Central memory CD4-positive, alpha-beta T cell (primary cell): ENCODE measurements around the gene CHD9NB.
"Not testable (repeated sequence)": the region's sequence is repeated elsewhere in the genome, so short reads cannot be mapped to it uniquely, and the experiment has no call there.

Source experiments
- DNase-seq: peaks from one replicate; pipeline ENCODE4 v3.0.0; 2022

Gene CHD9NB

GRCh38 chr16:53083119-53083518 is 30.4 kb upstream of the CHD9NB start:
- no peak for DNase-seq

- DNase-seq, result no peak
Observed at GRCh38 chr16:53082509-53082908, 29.8 kb upstream of the CHD9NB start.

DNA sequence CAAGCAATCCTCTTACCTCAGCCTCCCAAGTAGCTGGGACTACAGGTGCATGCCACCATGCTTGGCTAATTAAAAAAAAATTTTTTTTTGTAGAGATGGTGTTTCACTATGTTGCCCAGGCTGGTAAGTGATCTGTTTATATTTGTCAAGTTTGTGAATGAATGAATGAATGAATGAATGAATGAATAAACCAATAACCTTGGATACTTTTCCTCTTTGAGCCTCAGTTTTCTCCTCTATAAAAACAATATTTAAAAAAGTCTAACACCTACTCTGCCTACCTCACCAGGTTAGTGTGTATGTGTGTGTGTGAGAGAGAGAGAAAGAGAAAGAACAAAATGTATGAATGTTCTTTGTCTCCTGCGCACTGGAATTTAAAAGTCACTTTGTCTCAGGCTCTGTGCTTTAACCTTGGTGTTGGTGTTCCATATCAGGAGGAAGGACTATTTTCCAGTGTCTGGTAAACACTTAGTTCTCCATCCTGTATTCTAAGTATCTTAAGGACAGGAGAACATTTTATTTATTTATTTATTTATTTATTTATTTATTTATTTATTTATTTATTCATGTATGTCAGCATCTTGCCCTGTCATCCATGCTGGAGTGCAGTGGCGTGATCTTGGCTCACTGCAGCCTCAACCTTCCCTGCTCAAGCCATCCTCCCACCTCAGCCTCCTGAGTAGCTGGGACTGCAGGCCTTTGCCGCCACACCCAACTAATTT is 29.1 kb upstream of the CHD9NB start:
- DNase-seq, result no peak

DNA sequence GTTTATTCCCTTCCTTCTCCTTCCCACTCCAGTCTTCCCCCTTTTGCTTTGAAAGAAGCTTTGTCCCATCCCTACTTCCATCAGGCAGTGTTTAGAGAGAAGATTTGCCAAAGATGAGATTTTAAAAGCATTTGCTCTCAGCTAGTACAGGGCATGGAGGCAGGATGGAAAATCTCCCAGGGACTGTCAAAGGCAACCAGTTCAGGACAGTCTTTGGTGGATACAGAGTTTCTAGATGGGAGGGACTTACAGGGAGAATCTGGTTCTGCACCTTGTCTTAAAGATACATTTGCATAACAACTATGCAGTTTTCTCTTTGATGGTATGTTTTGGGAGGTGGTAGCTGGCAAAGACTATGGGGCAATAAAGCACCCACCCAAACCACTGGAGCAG is 28.3 kb upstream of the CHD9NB start:
- no peak for DNase-seq

DNA sequence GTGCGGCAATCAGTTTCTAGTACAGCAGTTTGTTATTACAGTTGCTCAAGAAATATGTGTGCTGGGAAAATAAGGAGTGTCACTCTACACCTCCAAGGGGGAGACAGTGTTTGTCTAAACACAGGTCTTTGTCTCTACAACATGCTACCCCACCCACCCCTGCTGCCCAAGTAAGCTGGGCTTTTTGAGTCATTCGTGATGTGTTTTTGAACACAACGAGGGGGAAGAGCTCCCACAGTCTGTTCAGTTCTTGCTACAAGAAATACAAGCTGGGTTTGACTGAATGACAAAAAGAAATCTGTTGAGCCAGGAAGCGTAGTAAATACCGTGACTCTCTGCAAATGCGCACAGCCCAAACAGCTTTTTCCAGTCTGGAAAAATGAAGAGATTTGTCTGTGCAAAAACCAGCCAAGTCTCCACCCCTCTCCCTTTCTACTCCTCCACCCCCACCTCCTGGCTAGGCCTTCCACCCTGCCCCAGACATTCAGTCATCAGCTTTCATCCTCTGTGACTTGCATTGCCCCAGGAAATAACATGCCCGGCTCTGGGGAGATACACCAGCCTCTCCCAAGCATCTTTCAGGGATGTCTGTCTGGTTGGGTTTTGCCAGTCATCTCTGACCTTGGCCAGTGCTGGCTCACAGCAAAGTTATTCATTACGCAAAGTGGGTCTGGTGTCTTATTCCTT is 27.8 kb upstream of the CHD9NB start:
- DNase-seq, result no peak

DNA sequence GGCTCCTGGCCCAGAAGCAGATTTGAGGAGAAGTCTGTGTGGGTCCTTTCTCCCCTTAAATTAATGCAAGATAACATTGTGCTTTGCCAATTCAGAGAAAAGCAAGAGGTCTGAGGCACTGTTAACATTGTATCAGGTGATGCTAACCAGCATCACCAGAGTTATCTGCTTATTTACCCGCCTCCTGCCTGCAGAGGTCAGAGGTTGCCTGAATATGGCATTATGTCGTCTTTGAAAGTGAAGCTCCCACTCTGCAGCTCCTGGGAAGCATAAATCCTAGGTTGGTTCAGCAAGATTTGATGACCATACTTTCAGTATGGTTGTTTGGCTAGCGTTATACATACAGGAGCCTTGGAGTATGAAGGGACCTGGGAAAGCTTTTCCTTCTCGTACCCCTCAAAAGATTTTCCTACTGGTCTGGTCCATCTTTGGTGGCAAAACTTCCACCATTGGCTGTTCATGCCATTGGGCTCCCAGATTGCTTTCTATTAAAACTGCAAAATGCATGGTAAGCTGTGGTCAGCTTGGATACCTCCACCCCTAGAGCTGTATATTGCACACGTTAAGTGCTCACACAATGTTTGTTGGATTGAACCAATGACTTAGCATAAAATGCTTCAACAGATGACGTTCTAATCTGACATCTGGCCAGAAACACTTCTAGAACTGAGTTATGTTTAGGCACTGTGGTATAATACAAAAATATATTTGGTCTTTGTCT is 26.2 kb upstream of the CHD9NB start:
- DNase-seq, result no peak

DNA sequence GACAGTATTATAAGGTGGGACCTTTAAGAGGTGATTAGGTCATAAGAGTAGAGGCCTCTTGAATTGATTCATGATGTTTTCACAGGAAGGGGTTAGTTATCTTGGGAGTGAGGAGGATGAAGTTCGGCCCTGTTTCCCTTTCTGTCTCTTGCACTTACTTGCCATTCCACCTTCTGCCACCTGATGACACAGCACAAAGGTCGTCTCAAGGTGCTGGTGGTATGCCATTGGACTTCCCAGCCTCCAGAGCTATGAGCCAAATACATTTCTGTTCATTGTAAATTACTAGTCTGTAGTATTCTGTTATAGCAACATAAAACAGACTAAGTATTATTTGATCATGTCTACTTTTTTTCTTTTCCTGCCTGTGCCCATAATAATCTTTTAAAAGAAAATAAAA is 25.6 kb upstream of the CHD9NB start:
- no peak for DNase-seq

- DNase-seq, result not testable (repeated sequence)
Observed at GRCh38 chr16:53075461-53075860, 22.8 kb upstream of the CHD9NB start.

GRCh38 chr16:53074296-53074695 is 21.6 kb upstream of the CHD9NB start:
- DNase-seq, result not testable (repeated sequence)

GRCh38 chr16:53073022-53073421 is 20.3 kb upstream of the CHD9NB start:
- DNase-seq, result no peak

DNA sequence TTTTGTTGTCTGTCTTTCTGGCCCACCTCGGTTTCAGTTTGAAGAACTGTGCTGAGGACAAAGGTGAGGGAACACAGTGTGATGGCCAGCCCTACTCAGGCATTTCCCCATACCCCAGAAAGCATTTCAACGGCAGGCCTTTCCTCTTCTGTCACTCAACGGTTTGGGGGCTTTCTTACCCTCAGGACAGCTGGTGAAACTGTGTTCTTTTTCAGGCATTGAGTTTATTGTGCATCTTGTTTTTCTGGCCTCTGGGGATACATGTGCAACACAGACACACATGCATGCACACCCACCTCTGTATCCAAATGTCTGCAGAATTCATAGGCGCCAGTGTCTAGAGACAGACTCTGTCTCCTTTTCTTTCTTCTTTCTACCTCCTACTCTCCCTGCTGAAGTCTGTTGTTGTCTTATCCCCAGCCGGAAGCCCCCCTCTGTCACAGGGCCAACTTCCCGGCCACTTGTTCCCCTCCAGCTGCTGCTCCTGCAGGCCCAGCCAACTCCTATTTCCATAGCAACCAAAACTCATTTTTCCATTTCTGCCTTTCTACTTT is 19.1 kb upstream of the CHD9NB start:
- no peak for DNase-seq

- DNase-seq, result no peak
Observed at GRCh38 chr16:53069772-53070171, 17.1 kb upstream of the CHD9NB start.

DNA sequence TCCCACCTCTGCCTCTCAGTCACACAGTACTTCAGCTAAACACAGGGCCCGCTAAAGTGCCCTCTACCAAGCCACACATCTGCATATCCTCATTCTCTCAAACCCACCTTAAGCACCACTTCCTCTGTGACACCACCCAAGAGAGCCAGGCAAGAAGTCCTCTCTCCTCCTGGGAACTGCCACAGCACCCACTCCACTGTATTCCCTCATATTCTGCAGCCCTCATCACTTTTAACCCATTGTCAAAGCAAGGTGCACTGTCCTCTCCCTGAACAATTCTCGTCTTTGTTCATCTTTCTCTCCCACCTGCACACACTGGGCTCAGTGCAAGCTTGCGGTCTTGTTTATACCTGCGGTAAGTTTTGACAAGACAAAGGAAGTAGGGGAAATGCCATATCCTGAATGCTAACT is 15.7 kb upstream of the CHD9NB start:
- no peak for DNase-seq

GRCh38 chr16:53067675-53068074 is 15.0 kb upstream of the CHD9NB start:
- DNase-seq, result no peak

DNA sequence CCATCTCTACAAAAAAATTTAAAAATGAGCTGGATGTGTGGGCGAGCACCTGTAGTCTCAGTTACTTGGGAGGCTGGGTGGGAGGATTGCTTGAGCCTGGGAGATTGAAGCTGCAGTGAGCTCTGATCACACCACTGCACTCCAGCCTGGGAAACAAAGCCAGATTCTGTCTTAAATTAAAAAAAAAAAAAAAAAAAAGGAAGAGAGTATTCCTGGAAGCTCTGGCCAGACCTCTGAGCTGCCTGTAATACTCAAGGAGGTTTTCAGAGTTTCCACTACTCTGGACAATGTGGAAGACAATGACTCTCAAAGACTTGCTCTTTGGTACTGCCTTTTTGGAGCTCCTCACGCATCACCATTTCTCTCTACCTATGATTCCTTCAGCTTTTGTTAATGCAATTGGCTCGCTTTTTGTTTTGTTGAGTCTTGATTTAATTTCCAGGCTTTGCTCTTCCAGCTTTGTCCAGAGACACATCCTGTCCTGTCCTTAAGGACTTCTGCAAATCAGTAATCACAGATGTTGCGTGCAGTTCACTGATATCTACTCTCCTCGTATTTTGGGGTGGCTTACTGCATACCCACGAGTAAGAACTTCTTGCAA is 12.9 kb upstream of the CHD9NB start:
- no peak for DNase-seq

DNA sequence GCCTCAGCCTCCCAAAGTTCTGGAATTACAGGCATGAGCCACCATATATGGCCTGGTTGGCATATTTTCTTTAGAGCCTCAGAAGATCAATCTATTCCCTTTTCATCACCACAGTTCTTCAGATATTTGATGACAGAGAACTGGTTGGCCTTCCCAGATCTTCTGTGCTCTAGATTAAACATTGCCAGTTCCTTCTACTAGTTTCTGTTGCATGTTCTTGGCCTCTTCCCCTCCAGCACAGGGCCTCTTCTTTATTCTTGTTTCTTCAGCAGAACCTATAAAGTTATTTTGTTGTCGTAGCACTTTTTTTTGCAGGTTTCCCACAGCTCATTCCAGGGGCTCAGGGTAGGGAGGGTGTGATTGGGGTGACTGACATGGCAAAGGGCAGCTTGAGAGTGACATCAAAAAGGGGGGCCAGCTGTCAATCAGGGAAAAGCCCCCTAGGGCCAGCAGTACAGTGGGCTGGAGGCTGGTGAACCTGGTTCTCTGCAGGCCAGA is 11.4 kb upstream of the CHD9NB start:
- DNase-seq, result no peak

DNA sequence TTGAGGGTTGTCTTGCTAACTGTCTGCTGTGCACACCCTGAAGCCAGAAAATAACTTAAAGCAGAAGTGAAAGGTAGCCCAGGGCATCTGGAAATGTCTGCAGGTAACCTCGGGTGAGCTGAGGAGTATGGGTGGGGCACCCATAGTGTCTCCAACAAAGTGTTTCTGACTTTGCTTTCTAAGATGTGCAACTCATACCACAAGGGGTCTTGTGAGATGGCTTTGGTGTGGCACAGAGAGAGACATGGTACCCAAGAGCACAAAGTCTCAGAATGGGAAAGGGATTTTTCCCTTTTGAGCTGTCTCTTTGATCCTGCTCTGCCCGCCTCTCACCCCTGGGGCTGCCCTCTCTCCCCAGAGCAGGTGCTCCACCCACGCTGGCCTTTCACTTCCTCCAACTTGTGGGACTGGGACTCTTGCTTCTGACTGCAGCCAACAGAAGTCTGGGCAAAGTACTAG is 9.0 kb upstream of the CHD9NB start:
- no peak for DNase-seq

DNA sequence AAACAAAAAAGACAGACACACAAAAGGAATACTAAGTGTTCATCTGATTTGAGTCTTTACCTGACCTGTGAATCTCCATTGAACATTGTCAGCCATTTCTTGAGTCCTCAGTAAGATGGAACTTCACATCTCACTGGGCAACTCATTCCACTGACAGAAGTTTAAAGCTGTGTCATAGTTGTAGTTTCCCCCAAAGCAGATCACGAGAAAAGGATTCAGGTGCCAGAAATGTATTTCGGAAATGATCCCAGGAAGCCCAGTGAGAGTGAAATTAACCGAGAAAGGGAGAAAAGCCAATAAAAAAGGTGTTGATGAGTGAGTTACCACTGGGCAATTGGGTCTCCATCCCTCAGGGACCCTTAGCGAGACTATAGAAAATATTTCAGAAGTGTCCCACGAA is 8.6 kb upstream of the CHD9NB start:
- no peak for DNase-seq

DNA sequence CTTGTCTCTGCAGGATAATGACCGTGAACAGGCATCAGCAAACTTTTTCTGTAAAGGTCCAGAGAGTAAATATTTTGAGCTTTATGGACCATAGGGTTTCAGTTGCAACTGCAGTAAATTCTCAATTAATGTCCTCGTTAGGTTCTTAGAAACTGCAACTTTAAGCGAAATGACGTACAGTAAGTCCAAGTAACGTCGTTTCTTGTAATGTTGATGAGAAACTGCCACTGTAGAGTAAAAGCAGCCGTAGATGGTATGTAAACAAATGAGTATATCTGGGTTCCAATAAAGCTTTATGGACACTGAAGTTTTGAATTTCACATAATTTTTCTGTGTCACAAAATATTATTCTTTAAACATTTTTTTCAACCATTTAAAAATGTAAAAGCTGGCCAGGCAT is 7.0 kb upstream of the CHD9NB start:
- no peak for DNase-seq

- no peak for DNase-seq
Observed at GRCh38 chr16:53058882-53059281, 6.2 kb upstream of the CHD9NB start.

DNA sequence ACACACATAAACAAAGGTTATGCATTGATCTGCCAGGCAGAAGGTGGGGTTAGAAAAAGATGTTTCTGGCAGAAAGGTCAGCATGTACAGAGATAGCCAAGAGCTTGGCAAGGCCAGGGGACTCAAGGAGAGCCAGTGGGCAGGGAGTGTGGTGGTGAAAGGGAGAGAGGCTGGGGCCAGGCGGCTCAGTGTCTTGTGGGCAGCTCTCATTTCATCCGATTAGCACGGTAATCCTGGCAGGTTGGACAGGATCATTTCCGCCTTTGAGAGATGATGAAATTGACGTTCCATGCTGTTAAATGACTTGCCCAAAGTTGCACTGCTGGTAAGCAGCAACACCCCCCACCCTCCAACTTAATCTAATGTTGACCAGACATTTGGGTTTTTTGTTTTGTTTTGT is 5.7 kb upstream of the CHD9NB start:
- DNase-seq, result no peak

DNA sequence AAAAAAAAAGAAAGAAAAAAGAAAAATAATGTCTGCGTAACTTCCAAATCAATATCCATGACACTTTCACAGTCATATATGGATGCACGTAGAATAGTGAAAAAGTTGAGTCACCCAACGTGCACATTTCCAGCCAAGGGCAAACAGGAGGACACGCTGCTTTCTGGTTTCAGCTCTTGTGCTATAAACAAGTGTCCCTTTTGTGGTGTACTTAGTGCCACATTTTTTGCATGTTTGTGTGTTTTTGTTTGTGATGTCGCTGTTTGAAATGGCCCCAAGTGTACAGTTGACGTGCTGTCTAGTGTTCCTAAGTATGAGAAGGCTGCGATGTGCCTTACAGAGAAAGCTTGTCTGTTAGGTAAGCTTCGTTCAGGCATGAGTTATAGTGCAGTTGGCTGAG is 5.0 kb upstream of the CHD9NB start:
- no peak for DNase-seq

DNA sequence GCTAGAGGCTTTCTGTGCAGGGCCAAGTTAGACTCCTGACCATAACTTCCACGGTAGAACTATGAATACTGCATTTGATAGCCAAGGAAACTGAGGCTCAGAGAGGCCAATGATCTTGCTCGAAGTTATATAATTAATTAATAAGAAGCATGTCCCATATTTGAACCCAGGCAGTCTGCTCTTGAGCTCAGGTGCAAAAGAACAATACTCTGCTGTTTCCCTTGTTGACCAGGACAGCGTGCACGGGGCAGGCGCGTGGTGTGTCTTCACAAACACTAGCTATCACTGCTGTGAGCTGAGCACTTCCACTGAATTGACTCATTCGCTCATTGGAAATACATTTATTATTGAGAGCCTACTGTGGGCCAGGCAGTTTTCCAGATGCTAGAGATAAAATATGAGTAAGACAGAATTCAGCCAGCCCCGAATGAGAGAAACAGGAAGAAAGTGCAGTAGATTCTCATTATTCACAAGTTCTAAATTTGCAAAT is 3.7 kb upstream of the CHD9NB start:
- no peak for DNase-seq
